ENCODE data around the gene GAS2. TPM values are rescaled to one million over a fixed set of nuclear protein-coding genes. Genes with fewer than 3 reads are reported as not detected.

Gene GAS2
- total RNA-seq, 2 donors from 2014 or later: 4.2 to 7.0 TPM

GRCh38 chr11:22666688-22667439 lies 453 bp downstream of the GAS2 start:
- H3K4me3 ChIP-seq: peak overlapping the region; percentile 29 to 35
- H3K27me3 ChIP-seq (replicated peaks; ENCODE audit: insufficient read depth): no peaks in the 10 kb centered on the region
- H3K36me3 ChIP-seq: no peaks in the 10 kb centered on the region
- H3K4me1 ChIP-seq (replicated peaks): no peaks in the 10 kb centered on the region
- DNase-seq (ENCODE audit: low spot score): peak; percentile 33
- no peaks in the 10 kb centered on the region for H3K9me3 ChIP-seq
- no peak overlapping the region for H3K27ac ChIP-seq
- 3% methylated on average over 40 of the region's 40 CpGs for WGBS
- intact Hi-C loops (cut with DNase I): no loop called here
- no peak for TF ChIP-seq POLR2AphosphoS5 (IDR thresholded peaks at IDR 0.05)

- Histone ChIP-seq H3K27ac (no peak overlapping the region), H3K4me3 (no peak overlapping the region), H3K36me3 (no peaks in the 10 kb centered on the region), H3K9me3 (no peaks in the 10 kb centered on the region), H3K27me3 (replicated peaks; ENCODE audit: insufficient read depth) (no peaks in the 10 kb centered on the region), H3K4me1 (replicated peaks) (no peaks in the 10 kb centered on the region)
- intact Hi-C loops (cut with DNase I): no loop called here
- TF ChIP-seq POLR2AphosphoS5 (IDR thresholded peaks at IDR 0.05) (no peak), CTCF (IDR thresholded peaks at IDR 0.05) (no peak), POLR2A (IDR thresholded peaks at IDR 0.05) (no peak)
- 69% methylated on average over 3 of the region's 3 CpGs for WGBS
- DNase-seq (ENCODE audit: low spot score): no peak
Measured at GRCh38 chr11:22668005-22668796, 1.8 kb downstream of the GAS2 start.

DNA sequence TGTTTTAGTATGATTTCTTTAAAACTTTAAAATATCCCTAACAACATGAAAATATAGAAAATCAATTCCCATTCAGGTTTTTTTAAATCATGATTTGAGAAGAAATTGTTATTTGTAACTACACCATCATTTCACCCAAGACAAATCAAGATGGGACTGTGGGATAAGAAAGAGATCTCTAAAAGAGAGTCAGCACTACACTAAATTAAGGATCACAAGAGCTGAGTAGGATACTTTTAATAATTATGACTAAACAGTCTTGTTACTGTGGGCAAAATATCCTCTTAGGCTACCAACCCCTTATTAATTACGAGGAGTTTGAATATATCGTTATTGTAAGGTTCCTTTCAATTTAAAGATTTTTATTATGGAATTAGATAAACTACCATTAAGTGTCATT lies 3.0 kb downstream of the GAS2 start:
- no peaks in the 10 kb centered on the region for H3K36me3 ChIP-seq
- H3K27ac ChIP-seq: no peak overlapping the region
- H3K9me3 ChIP-seq: no peaks in the 10 kb centered on the region
- intact Hi-C loops (cut with DNase I): no loop called here
- H3K4me1 ChIP-seq (replicated peaks): no peaks in the 10 kb centered on the region
- no peak for DNase-seq (ENCODE audit: low spot score)
- WGBS: 96% methylated on average over 2 of the region's 2 CpGs
- no peak overlapping the region for H3K4me3 ChIP-seq
- H3K27me3 ChIP-seq (replicated peaks; ENCODE audit: insufficient read depth): no peaks in the 10 kb centered on the region
- no peak for TF ChIP-seq POLR2AphosphoS5 (IDR thresholded peaks at IDR 0.05)

DNA sequence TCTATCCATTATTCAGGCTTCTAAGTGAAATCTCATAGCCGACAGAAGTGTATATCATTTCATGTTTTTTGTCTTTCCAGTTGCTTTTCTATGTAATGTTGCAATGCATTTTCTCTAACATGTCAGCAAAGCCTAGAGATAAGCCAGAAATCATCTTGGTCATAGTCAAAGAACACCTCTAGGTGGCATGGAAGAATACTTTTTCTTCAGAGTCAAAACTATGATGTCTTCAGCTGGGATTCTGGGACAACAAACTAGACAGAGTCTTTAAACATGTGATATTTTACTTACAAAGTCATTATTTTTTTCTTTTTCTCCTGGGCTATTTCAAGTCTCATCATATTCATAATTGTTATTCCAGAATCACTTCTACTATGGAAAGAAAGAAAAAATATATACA lies 4.4 kb downstream of the GAS2 start:
- no peak overlapping the region for H3K4me3 ChIP-seq
- DNase-seq (ENCODE audit: low spot score): no peak
- TF ChIP-seq CTCF (IDR thresholded peaks at IDR 0.05) (peak in 1 of 4 experiments; percentile 26), POLR2A (IDR thresholded peaks at IDR 0.05) (no peak), POLR2AphosphoS5 (IDR thresholded peaks at IDR 0.05) (no peak)
- H3K4me1 ChIP-seq (replicated peaks): no peaks in the 10 kb centered on the region
- intact Hi-C loops (cut with DNase I): no loop called here
- no peaks in the 10 kb centered on the region for H3K9me3 ChIP-seq
- no peak overlapping the region for H3K27ac ChIP-seq
- H3K27me3 ChIP-seq (replicated peaks; ENCODE audit: insufficient read depth): no peaks in the 10 kb centered on the region
- WGBS: 100% methylated on average over 1 of the region's 1 CpG
- no peaks in the 10 kb centered on the region for H3K36me3 ChIP-seq

DNA sequence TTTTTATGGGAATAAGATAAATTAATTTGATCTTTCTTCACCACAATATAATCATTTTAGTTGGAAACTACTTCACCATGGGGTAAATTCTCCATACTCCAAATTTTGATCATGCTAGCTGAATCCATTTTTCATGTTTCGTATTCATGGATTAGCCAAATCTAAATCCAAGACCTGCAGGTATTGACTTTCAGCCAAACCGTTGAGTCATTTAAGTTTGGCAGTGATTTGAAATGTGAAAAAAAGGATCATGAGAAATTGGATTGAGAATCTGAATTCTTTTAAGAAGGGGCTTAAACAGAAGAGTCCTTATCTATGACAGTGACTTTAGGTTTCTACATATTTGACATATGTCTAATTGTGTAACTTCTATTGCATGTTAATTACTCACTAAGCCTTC lies 5.3 kb downstream of the GAS2 start:
- no peak for DNase-seq (ENCODE audit: low spot score)
- Histone ChIP-seq H3K4me1 (replicated peaks) (no peaks in the 10 kb centered on the region), H3K27me3 (replicated peaks; ENCODE audit: insufficient read depth) (no peaks in the 10 kb centered on the region), H3K4me3 (no peak overlapping the region), H3K36me3 (no peaks in the 10 kb centered on the region), H3K27ac (no peak overlapping the region), H3K9me3 (no peaks in the 10 kb centered on the region)
- WGBS: 31% methylated on average over 2 of the region's 2 CpGs
- intact Hi-C loops (cut with DNase I): no loop called here
- TF ChIP-seq CTCF (IDR thresholded peaks at IDR 0.05): no peak
- no peak for TF ChIP-seq POLR2AphosphoS5 (IDR thresholded peaks at IDR 0.05)
- no peak for TF ChIP-seq POLR2A (IDR thresholded peaks at IDR 0.05)

Data from prostate gland (tissue), 2 donors.